Measurements from ENCODE around the gene STOML2.
"Not testable (repeated sequence)": the region's sequence is repeated elsewhere in the genome, so short reads cannot be mapped to it uniquely, and the experiment has no call there.

The STOML2 gene

DNA sequence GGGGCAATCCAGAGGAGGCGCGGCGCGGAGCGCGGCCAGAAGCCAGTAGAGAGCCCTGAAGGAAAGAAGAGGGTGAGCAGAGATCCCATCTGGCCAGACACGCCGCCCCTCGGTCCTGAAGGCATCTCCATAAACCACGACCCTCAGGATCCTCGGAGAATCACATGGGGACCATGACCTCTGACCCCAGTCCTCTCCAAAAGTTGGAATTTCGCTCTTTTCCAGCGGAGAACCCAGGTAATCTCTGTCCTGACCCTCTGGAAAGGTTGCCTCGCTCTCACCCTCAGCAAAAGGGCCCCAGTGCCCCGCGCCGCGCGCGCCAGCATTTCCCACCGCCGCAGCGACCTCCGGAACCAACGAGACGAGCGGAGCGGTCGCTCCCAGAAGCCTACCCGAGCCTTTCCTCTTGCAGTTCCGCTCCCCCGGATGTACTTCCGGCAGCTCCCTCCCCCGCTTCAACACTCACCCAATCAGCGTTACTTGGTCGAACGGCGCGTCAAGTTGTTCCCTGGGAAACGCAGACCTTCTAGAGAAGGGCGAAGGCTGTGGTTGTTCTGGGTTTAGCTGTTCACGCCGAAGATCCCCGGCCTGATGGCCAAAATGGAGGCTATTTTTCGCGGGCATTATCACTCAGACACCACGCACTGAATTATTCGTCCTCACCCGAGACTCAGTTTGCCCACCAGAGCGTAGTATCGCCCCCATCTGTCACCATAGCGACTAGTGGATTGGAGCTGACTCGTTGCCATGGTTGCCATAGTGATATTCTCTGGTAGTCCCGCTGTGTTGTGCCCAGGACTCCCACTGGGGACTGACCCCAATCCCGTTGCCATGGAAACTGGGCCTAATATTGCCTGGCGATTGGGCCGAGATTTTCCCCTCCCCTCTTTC, at the start of gene STOML2:
TSS of gene STOML2 (minus strand) at position 363 of the 891 bp plus-strand sequence. CDS start at position 326, 37 bp downstream.
- Histone ChIP-seq H3K27me3 (ENCODE audit: control insufficient read depth, insufficient read depth, low read length) (no peaks in the 10 kb centered on the region), H3K4me3 (ENCODE audit: low read length) (peak within 1 kb of the TSS; percentile 86), H3K9ac (ENCODE audit: low read length) (peak within 1 kb of the TSS; percentile 90), H3K4me1 (ENCODE audit: control insufficient read depth, insufficient read depth, low read length) (peaks cover 11% of the 10 kb centered on the region), H3K27ac (ENCODE audit: low read depth, low read length) (peak within 1 kb of the TSS; percentile 85), H3K36me3 (ENCODE audit: control insufficient read depth, insufficient read depth, low read length) (peaks cover 30% of the 10 kb centered on the region)

GRCh38 chr9:35147941-35148563, 45.1 kb upstream of the STOML2 start:
- H3K36me3 ChIP-seq (ENCODE audit: control insufficient read depth, insufficient read depth, low read length), result not testable (repeated sequence)

GRCh38 chr9:35142037-35142436, 39.1 kb upstream of the STOML2 start:
- Histone ChIP-seq H3K9ac (ENCODE audit: low read length) (no peak overlapping the region), H3K36me3 (ENCODE audit: control insufficient read depth, insufficient read depth, low read length) (no peaks in the 10 kb centered on the region), H3K4me1 (ENCODE audit: control insufficient read depth, insufficient read depth, low read length) (no peaks in the 10 kb centered on the region), H3K27me3 (ENCODE audit: control insufficient read depth, insufficient read depth, low read length) (no peaks in the 10 kb centered on the region), H3K4me3 (ENCODE audit: low read length) (no peak overlapping the region), H3K27ac (ENCODE audit: low read depth, low read length) (no peak overlapping the region)

More at GRCh38 chr9:35147941-35148563, 45.1 kb upstream of the STOML2 start:
- H3K9ac ChIP-seq (ENCODE audit: low read length); H3K4me3 ChIP-seq (ENCODE audit: low read length); H3K27me3 ChIP-seq (ENCODE audit: control insufficient read depth, insufficient read depth, low read length); H3K27ac ChIP-seq (ENCODE audit: low read depth, low read length); H3K4me1 ChIP-seq (ENCODE audit: control insufficient read depth, insufficient read depth, low read length): not testable (repeated sequence)

DNA sequence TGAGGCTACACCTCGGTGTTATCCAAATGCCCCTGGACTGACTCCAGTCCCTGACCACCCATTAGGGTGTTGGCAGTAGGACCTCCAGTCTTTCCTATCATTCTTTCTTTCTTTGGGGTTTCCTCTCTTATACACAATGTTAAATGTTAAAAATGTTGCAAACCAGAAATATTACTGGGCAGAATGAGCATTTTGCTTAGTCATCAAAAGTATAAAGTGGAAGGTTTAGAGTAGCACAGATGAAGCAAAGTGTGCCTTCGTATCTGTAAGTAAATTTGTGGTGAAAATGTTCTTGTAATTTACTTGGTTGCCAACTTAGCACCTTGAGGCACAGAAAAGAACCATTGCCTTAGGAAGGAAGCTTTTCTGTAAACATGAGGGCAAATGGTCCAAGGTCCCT, 37.2 kb upstream of the STOML2 start:
- H3K4me1 ChIP-seq (ENCODE audit: control insufficient read depth, insufficient read depth, low read length), result no peaks in the 10 kb centered on the region
- no peak overlapping the region for H3K27ac ChIP-seq (ENCODE audit: low read depth, low read length)
- H3K9ac ChIP-seq (ENCODE audit: low read length), result no peak overlapping the region
- H3K4me3 ChIP-seq (ENCODE audit: low read length), result no peak overlapping the region
- H3K27me3 ChIP-seq (ENCODE audit: control insufficient read depth, insufficient read depth, low read length), result no peaks in the 10 kb centered on the region
- H3K36me3 ChIP-seq (ENCODE audit: control insufficient read depth, insufficient read depth, low read length), result no peaks in the 10 kb centered on the region

DNA sequence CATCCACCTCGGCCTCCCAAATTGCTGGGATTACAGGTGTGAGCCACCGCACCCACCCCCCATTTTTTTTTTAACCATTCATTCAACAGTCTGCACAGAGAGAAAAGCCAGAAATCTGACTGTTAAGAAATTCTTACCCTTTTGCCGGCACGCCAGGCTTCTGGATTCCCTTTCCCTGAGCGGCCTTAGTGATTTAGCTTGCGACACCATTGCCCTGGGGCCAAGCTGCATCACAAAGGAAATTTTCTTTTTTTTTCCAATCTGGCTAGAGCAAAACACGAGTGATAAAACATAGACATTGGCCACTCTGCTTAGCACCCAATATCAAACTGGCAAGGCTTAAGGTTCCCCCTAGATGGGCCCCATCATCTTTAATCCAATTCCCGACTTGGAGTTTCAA, 33.9 kb upstream of the STOML2 start:
- H3K9ac ChIP-seq (ENCODE audit: low read length), result no peak overlapping the region
- no peaks in the 10 kb centered on the region for H3K4me1 ChIP-seq (ENCODE audit: control insufficient read depth, insufficient read depth, low read length)
- H3K27me3 ChIP-seq (ENCODE audit: control insufficient read depth, insufficient read depth, low read length), result no peaks in the 10 kb centered on the region
- no peaks in the 10 kb centered on the region for H3K36me3 ChIP-seq (ENCODE audit: control insufficient read depth, insufficient read depth, low read length)
- H3K27ac ChIP-seq (ENCODE audit: low read depth, low read length), result no peak overlapping the region
- H3K4me3 ChIP-seq (ENCODE audit: low read length), result no peak overlapping the region

- Histone ChIP-seq H3K9ac (ENCODE audit: low read length) (no peak overlapping the region), H3K27ac (ENCODE audit: low read depth, low read length) (no peak overlapping the region), H3K4me3 (ENCODE audit: low read length) (no peak overlapping the region), H3K36me3 (ENCODE audit: control insufficient read depth, insufficient read depth, low read length) (no peaks in the 10 kb centered on the region), H3K27me3 (ENCODE audit: control insufficient read depth, insufficient read depth, low read length) (no peaks in the 10 kb centered on the region), H3K4me1 (ENCODE audit: control insufficient read depth, insufficient read depth, low read length) (no peaks in the 10 kb centered on the region)
Measured at GRCh38 chr9:35135988-35136387, 33.1 kb upstream of the STOML2 start.

GRCh38 chr9:35134920-35135319, 32.0 kb upstream of the STOML2 start:
- no peak overlapping the region for H3K4me3 ChIP-seq (ENCODE audit: low read length)
- no peak overlapping the region for H3K27ac ChIP-seq (ENCODE audit: low read depth, low read length)
- H3K36me3 ChIP-seq (ENCODE audit: control insufficient read depth, insufficient read depth, low read length), result no peaks in the 10 kb centered on the region
- H3K4me1 ChIP-seq (ENCODE audit: control insufficient read depth, insufficient read depth, low read length), result no peaks in the 10 kb centered on the region
- H3K9ac ChIP-seq (ENCODE audit: low read length), result no peak overlapping the region
- H3K27me3 ChIP-seq (ENCODE audit: control insufficient read depth, insufficient read depth, low read length), result no peaks in the 10 kb centered on the region

GRCh38 chr9:35116898-35117551, 14.1 kb upstream of the STOML2 start:
- Histone ChIP-seq H3K4me1 (ENCODE audit: control insufficient read depth, insufficient read depth, low read length) (peaks cover 22% of the 10 kb centered on the region), H3K36me3 (ENCODE audit: control insufficient read depth, insufficient read depth, low read length) (no peaks in the 10 kb centered on the region), H3K9ac (ENCODE audit: low read length) (no peak overlapping the region), H3K27me3 (ENCODE audit: control insufficient read depth, insufficient read depth, low read length) (no peaks in the 10 kb centered on the region), H3K27ac (ENCODE audit: low read depth, low read length) (peak overlapping the region; percentile 85), H3K4me3 (ENCODE audit: low read length) (peak overlapping the region; percentile 91)

- peaks cover 25% of the 10 kb centered on the region for H3K4me1 ChIP-seq (ENCODE audit: control insufficient read depth, insufficient read depth, low read length)
- no peaks in the 10 kb centered on the region for H3K36me3 ChIP-seq (ENCODE audit: control insufficient read depth, insufficient read depth, low read length)
- H3K9ac ChIP-seq (ENCODE audit: low read length), result peak overlapping the region; percentile 54
- peak overlapping the region; percentile 85 for H3K27ac ChIP-seq (ENCODE audit: low read depth, low read length)
- no peaks in the 10 kb centered on the region for H3K27me3 ChIP-seq (ENCODE audit: control insufficient read depth, insufficient read depth, low read length)
- peak overlapping the region; percentile 91 for H3K4me3 ChIP-seq (ENCODE audit: low read length)
Measured at GRCh38 chr9:35116539-35116897, 13.6 kb upstream of the STOML2 start.

GRCh38 chr9:35115680-35116538, 13.0 kb upstream of the STOML2 start, which contains the start of gene ATOSB:
TSS of gene ATOSB (minus strand) at chr9:35115862. CDS start at chr9:35108274, 7,588 bp downstream.
- Histone ChIP-seq H3K4me3 (ENCODE audit: low read length) (peak within 1 kb of the TSS; percentile 91), H3K36me3 (ENCODE audit: control insufficient read depth, insufficient read depth, low read length) (no peaks in the 10 kb centered on the region), H3K9ac (ENCODE audit: low read length) (peak within 1 kb of the TSS; percentile 54), H3K27me3 (ENCODE audit: control insufficient read depth, insufficient read depth, low read length) (no peaks in the 10 kb centered on the region), H3K27ac (ENCODE audit: low read depth, low read length) (peak within 1 kb of the TSS; percentile 85), H3K4me1 (ENCODE audit: control insufficient read depth, insufficient read depth, low read length) (peaks cover 26% of the 10 kb centered on the region)

DNA sequence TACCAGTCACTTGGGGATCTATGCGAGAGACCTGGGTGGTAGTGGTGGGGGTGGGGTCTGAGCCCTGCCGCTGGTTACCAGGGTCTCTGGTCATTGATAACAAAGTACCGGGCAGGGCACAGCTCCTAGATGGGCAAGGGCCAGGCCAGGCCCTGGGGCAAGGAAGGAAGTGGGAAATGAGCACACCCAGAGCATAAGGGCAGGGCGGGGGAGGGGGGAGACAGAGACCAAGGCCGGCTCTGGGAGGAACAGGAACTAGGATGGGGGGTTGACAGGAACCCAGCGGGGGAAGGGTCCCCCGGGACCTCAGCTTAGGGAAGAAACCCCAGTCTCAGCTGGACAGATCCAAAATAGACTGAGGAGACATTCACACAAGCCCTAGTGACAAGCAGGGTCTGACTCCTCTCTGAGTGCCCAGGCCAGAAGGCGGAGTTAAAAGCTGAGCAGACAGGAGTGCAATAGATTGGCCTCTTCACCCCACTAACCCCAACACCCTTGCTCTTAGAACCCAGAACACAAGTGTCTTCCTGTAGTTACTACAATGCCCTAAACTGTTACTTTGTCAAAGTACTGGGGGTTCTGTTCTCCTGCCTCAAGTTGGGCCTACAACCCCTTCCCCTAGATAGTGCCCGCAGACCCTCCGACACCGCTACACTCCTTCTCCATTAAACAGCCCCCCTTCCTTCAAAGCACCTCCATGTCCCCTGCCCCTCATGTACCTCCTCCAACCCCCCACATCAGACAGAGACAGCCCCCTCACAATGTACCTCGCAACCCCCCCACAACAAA, 12.1 kb upstream of the STOML2 start:
- Histone ChIP-seq H3K27me3 (ENCODE audit: control insufficient read depth, insufficient read depth, low read length) (no peaks in the 10 kb centered on the region), H3K27ac (ENCODE audit: low read depth, low read length) (peak overlapping the region; percentile 85), H3K9ac (ENCODE audit: low read length) (peak overlapping the region; percentile 45), H3K4me1 (ENCODE audit: control insufficient read depth, insufficient read depth, low read length) (peaks cover 33% of the 10 kb centered on the region), H3K36me3 (ENCODE audit: control insufficient read depth, insufficient read depth, low read length) (no peaks in the 10 kb centered on the region), H3K4me3 (ENCODE audit: low read length) (peak overlapping the region; percentile 91)

All from rectal smooth muscle tissue (tissue), 1 donor.